ENCODE data around the gene SYPL1.

The SYPL1 gene

GRCh38 chr7:106124186-106124585, 12.1 kb upstream of the SYPL1 start:
- Histone ChIP-seq H3K4me3 (ENCODE audit: low read length) (no peak overlapping the region), H3K27me3 (ENCODE audit: control insufficient read depth, low read length) (no peaks in the 10 kb centered on the region), H3F3A (ENCODE audit: control insufficient read depth, insufficient read depth) (no peaks in the 10 kb centered on the region), H3K79me2 (ENCODE audit: control insufficient read depth, low read length) (no peaks in the 10 kb centered on the region), H4K20me1 (ENCODE audit: control insufficient read depth, insufficient read depth, low read depth, low read length) (no peaks in the 10 kb centered on the region), H3K9me2 (replicated peaks; ENCODE audit: control insufficient read depth, low read length) (no peaks in the 10 kb centered on the region), H3K4me1 (ENCODE audit: control insufficient read depth, low read length) (peaks cover 37% of the 10 kb centered on the region), H3K36me3 (ENCODE audit: control insufficient read depth, low read length) (no peaks in the 10 kb centered on the region), H3K27ac (ENCODE audit: low read depth, low read length) (no peak overlapping the region), H3K9me3 (ENCODE audit: control insufficient read depth, insufficient read depth, low read length) (no peaks in the 10 kb centered on the region), H3K4me2 (ENCODE audit: low read length) (no peak overlapping the region)
- TF ChIP-seq EZH2phosphoT487 (IDR thresholded peaks at IDR 0.05; ENCODE audit: borderline replicate concordance, low read length) (no peak), CTCF (IDR thresholded peaks at IDR 0.05; ENCODE audit: low read depth, low read length, poor library complexity, severe bottlenecking) (no peak)

- peaks cover 45% of the 10 kb centered on the region for H3K4me1 ChIP-seq (ENCODE audit: control insufficient read depth, low read length)
- TF ChIP-seq CTCF (IDR thresholded peaks at IDR 0.05; ENCODE audit: low read depth, low read length, poor library complexity, severe bottlenecking) (no peak), EZH2phosphoT487 (IDR thresholded peaks at IDR 0.05; ENCODE audit: borderline replicate concordance, low read length) (no peak)
- H3K9me2 ChIP-seq (replicated peaks; ENCODE audit: control insufficient read depth, low read length), result no peaks in the 10 kb centered on the region
Measured at GRCh38 chr7:106122713-106123112, 10.6 kb upstream of the SYPL1 start.

GRCh38 chr7:106121189-106121810, 9.2 kb upstream of the SYPL1 start:
- Histone ChIP-seq H3K27ac (ENCODE audit: low read depth, low read length) (no peak overlapping the region), H3K9me2 (replicated peaks; ENCODE audit: control insufficient read depth, low read length) (no peaks in the 10 kb centered on the region), H3K4me1 (ENCODE audit: control insufficient read depth, low read length) (peaks cover 54% of the 10 kb centered on the region), H4K20me1 (ENCODE audit: control insufficient read depth, insufficient read depth, low read depth, low read length) (no peaks in the 10 kb centered on the region), H3K4me3 (ENCODE audit: low read length) (no peak overlapping the region), H3K27me3 (ENCODE audit: control insufficient read depth, low read length) (no peaks in the 10 kb centered on the region), H3K79me2 (ENCODE audit: control insufficient read depth, low read length) (no peaks in the 10 kb centered on the region), H3F3A (ENCODE audit: control insufficient read depth, insufficient read depth) (peaks cover 11% of the 10 kb centered on the region), H3K4me2 (ENCODE audit: low read length) (no peak overlapping the region), H3K36me3 (ENCODE audit: control insufficient read depth, low read length) (no peaks in the 10 kb centered on the region), H3K9me3 (ENCODE audit: control insufficient read depth, insufficient read depth, low read length) (no peaks in the 10 kb centered on the region)
- TF ChIP-seq EZH2phosphoT487 (IDR thresholded peaks at IDR 0.05; ENCODE audit: borderline replicate concordance, low read length) (no peak), CTCF (IDR thresholded peaks at IDR 0.05; ENCODE audit: low read depth, low read length, poor library complexity, severe bottlenecking) (no peak)

More at GRCh38 chr7:106122713-106123112, 10.6 kb upstream of the SYPL1 start:
- Histone ChIP-seq H3F3A (ENCODE audit: control insufficient read depth, insufficient read depth) (no peaks in the 10 kb centered on the region), H3K27ac (ENCODE audit: low read depth, low read length) (no peak overlapping the region), H3K4me2 (ENCODE audit: low read length) (no peak overlapping the region), H3K27me3 (ENCODE audit: control insufficient read depth, low read length) (no peaks in the 10 kb centered on the region), H3K36me3 (ENCODE audit: control insufficient read depth, low read length) (no peaks in the 10 kb centered on the region), H3K9me3 (ENCODE audit: control insufficient read depth, insufficient read depth, low read length) (no peaks in the 10 kb centered on the region), H3K79me2 (ENCODE audit: control insufficient read depth, low read length) (no peaks in the 10 kb centered on the region), H3K4me3 (ENCODE audit: low read length) (no peak overlapping the region), H4K20me1 (ENCODE audit: control insufficient read depth, insufficient read depth, low read depth, low read length) (no peaks in the 10 kb centered on the region)

Data from DOHH2 (cell line).